Naive B cell (primary cell): ENCODE results near the gene RRP8. TPM values are rescaled to one million over a fixed set of nuclear protein-coding genes. Genes with fewer than 3 reads are reported as not detected.

Source experiments
- ATAC-seq, 2 donors: fragments of 150-1000 bp; cut with Tn5 transposase; 2 replicates each; pipeline ENCODE4 v1.10.0; 2021; ENCODE audit warnings: low read depth in 2 of 2, mild to moderate bottlenecking in 2 of 2, moderate library complexity in 2 of 2
- DNase-seq: peaks from one replicate; pipeline ENCODE4 v3.0.0; 2022
- H3K27ac Mint-ChIP-seq, 6 donors: one replicate each; pipeline ENCODE4 v1.8.0; 2020 to 2022; ENCODE audit warnings: mild to moderate bottlenecking in 6 of 6, mixed read lengths in 6 of 6, moderate library complexity in 5 of 6, inconsistent platforms in 2 of 6
- H3K27me3 Mint-ChIP-seq, 3 donors: one replicate each; pipeline ENCODE4 v1.8.0; 2021 to 2022; ENCODE audit warnings: mixed read lengths in 3 of 3, mild to moderate bottlenecking in 1 of 3
- H3K36me3 Mint-ChIP-seq, 2 donors: one replicate each; pipeline ENCODE4 v1.8.0; 2020 to 2022; ENCODE audit warnings: mixed read lengths in 2 of 2, inconsistent platforms in 1 of 2, mild to moderate bottlenecking in 1 of 2
- H3K4me1 Mint-ChIP-seq, 3 donors: one replicate each; pipeline ENCODE4 v1.8.0; 2020 to 2022; ENCODE audit warnings: mixed read lengths in 3 of 3, inconsistent platforms in 1 of 3, mild to moderate bottlenecking in 1 of 3, moderate library complexity in 1 of 3
- H3K4me3 Mint-ChIP-seq, 8 donors: one replicate each; pipeline ENCODE4 v1.8.0; 2020 to 2022; ENCODE audit warnings: mild to moderate bottlenecking in 8 of 8, mixed read lengths in 8 of 8, moderate library complexity in 8 of 8, inconsistent platforms in 2 of 8
- H3K9me3 Mint-ChIP-seq, 7 donors: one replicate each; pipeline ENCODE4 v1.8.0; 2020 to 2022; ENCODE audit warnings: mixed read lengths in 7 of 7, mild to moderate bottlenecking in 5 of 7, inconsistent platforms in 2 of 7, moderate library complexity in 1 of 7
- polyA plus RNA-seq, 6 donors: library from polyadenylated mRNA; unstranded; fragments of 300-500 nt; fragmentation: Illumina TruSeq; gene quantifications; one replicate each; pipeline ENCODE4 v1.2.3, GENCODE V29; 2021; ENCODE audit warnings: low read depth in 6 of 6

The RRP8 gene
- polyA plus RNA-seq, 6 donors from 2014 or later = 13.7 to 33.8 (median 18.6) TPM

GRCh38 chr11:6559369-6559768 lies 44.0 kb downstream of the RRP8 start:
- peaks cover 12 to 15% of the 10 kb centered on the region in 2 donors for H3K36me3 Mint-ChIP-seq
- H3K27me3 Mint-ChIP-seq = no peaks in the 10 kb centered on the region
- H3K27ac Mint-ChIP-seq = peak overlapping the region in 1 of 6 donors; percentile 77
- H3K4me1 Mint-ChIP-seq = peaks cover 0 to 5% (median 0%) of the 10 kb centered on the region in 3 donors
- H3K9me3 Mint-ChIP-seq = no peaks in the 10 kb centered on the region
- ATAC-seq (no peak), DNase-seq (no peak)
- no peak overlapping the region for H3K4me3 Mint-ChIP-seq

- no peak for ATAC-seq
- Mint-ChIP-seq H3K36me3 (peaks cover 12 to 15% of the 10 kb centered on the region in 2 donors), H3K27me3 (no peaks in the 10 kb centered on the region), H3K4me3 (peak overlapping the region in 1 of 8 donors; percentile 35), H3K9me3 (no peaks in the 10 kb centered on the region), H3K27ac (peak overlapping the region in 1 of 6 donors; percentile 58), H3K4me1 (peaks cover 0 to 5% (median 0%) of the 10 kb centered on the region in 3 donors)
- no peak for DNase-seq
Measured at GRCh38 chr11:6557761-6558674, 45.4 kb downstream of the RRP8 start.

- no peaks in the 10 kb centered on the region for H3K9me3 Mint-ChIP-seq
- no peak overlapping the region for H3K4me3 Mint-ChIP-seq
- peaks cover 0 to 5% (median 0%) of the 10 kb centered on the region in 3 donors for H3K4me1 Mint-ChIP-seq
- H3K27ac Mint-ChIP-seq = no peak overlapping the region
- H3K36me3 Mint-ChIP-seq = peaks cover 6 to 8% of the 10 kb centered on the region in 2 donors
- no peaks in the 10 kb centered on the region for H3K27me3 Mint-ChIP-seq
- DNase-seq (no peak), ATAC-seq (no peak)
Measured at GRCh38 chr11:6557063-6557462, 46.4 kb downstream of the RRP8 start.

- DNase-seq (no peak), ATAC-seq (no peak)
- H3K4me3 Mint-ChIP-seq = no peak overlapping the region
- no peaks in the 10 kb centered on the region for H3K4me1 Mint-ChIP-seq
- H3K27ac Mint-ChIP-seq = no peak overlapping the region
- H3K9me3 Mint-ChIP-seq = no peaks in the 10 kb centered on the region
- H3K36me3 Mint-ChIP-seq = peaks cover 0 to under 1% of the 10 kb centered on the region in 2 donors
- no peaks in the 10 kb centered on the region for H3K27me3 Mint-ChIP-seq
Measured at GRCh38 chr11:6556139-6556949, 47.1 kb downstream of the RRP8 start.

- Mint-ChIP-seq H3K36me3 (no peaks in the 10 kb centered on the region), H3K27ac (no peak overlapping the region), H3K27me3 (no peaks in the 10 kb centered on the region), H3K4me1 (no peaks in the 10 kb centered on the region), H3K4me3 (no peak overlapping the region), H3K9me3 (no peaks in the 10 kb centered on the region)
- ATAC-seq = no peak
- no peak for DNase-seq
Measured at GRCh38 chr11:6554828-6555706, 48.3 kb downstream of the RRP8 start.

- DNase-seq (no peak), ATAC-seq (no peak)
- Mint-ChIP-seq H3K36me3 (no peaks in the 10 kb centered on the region), H3K27ac (no peak overlapping the region), H3K27me3 (no peaks in the 10 kb centered on the region), H3K9me3 (no peaks in the 10 kb centered on the region), H3K4me1 (no peaks in the 10 kb centered on the region), H3K4me3 (no peak overlapping the region)
Measured at GRCh38 chr11:6553634-6554033, 49.8 kb downstream of the RRP8 start.

- Mint-ChIP-seq H3K36me3 (no peaks in the 10 kb centered on the region), H3K4me3 (no peak overlapping the region)
Measured at GRCh38 chr11:6548641-6549040, 54.8 kb downstream of the RRP8 start.

GRCh38 chr11:6548121-6548520 lies 55.3 kb downstream of the RRP8 start:
- H3K9me3 Mint-ChIP-seq = no peaks in the 10 kb centered on the region
- H3K4me3 Mint-ChIP-seq = no peak overlapping the region
- H3K4me1 Mint-ChIP-seq = no peaks in the 10 kb centered on the region
- H3K27me3 Mint-ChIP-seq = no peaks in the 10 kb centered on the region
- peak overlapping the region in 1 of 6 donors; percentile 22 for H3K27ac Mint-ChIP-seq
- no peak for ATAC-seq
- H3K36me3 Mint-ChIP-seq = no peaks in the 10 kb centered on the region
- no peak for DNase-seq

More at GRCh38 chr11:6548641-6549040, 54.8 kb downstream of the RRP8 start:
- H3K27ac Mint-ChIP-seq = no peak overlapping the region
- no peaks in the 10 kb centered on the region for H3K27me3 Mint-ChIP-seq
- no peak for ATAC-seq
- H3K4me1 Mint-ChIP-seq = no peaks in the 10 kb centered on the region
- no peaks in the 10 kb centered on the region for H3K9me3 Mint-ChIP-seq
- DNase-seq = no peak

- no peaks in the 10 kb centered on the region for H3K4me1 Mint-ChIP-seq
- H3K9me3 Mint-ChIP-seq = no peaks in the 10 kb centered on the region
- H3K36me3 Mint-ChIP-seq = no peaks in the 10 kb centered on the region
- no peak for DNase-seq
- no peaks in the 10 kb centered on the region for H3K27me3 Mint-ChIP-seq
- H3K27ac Mint-ChIP-seq = no peak overlapping the region
- no peak for ATAC-seq
- no peak overlapping the region for H3K4me3 Mint-ChIP-seq
Measured at GRCh38 chr11:6547177-6547576, 56.2 kb downstream of the RRP8 start.

- H3K4me1 Mint-ChIP-seq = no peaks in the 10 kb centered on the region
- no peaks in the 10 kb centered on the region for H3K36me3 Mint-ChIP-seq
- peak overlapping the region in 1 of 6 donors; percentile 4 for H3K27ac Mint-ChIP-seq
- H3K9me3 Mint-ChIP-seq = no peaks in the 10 kb centered on the region
- H3K4me3 Mint-ChIP-seq = no peak overlapping the region
- no peak for DNase-seq
- ATAC-seq = no peak
- no peaks in the 10 kb centered on the region for H3K27me3 Mint-ChIP-seq
Measured at GRCh38 chr11:6546735-6547134, 56.7 kb downstream of the RRP8 start.

GRCh38 chr11:6545917-6546605 lies 57.4 kb downstream of the RRP8 start:
- DNase-seq (no peak), ATAC-seq (no peak)
- Mint-ChIP-seq H3K4me1 (no peaks in the 10 kb centered on the region), H3K36me3 (no peaks in the 10 kb centered on the region), H3K27me3 (no peaks in the 10 kb centered on the region), H3K9me3 (no peaks in the 10 kb centered on the region), H3K4me3 (no peak overlapping the region), H3K27ac (no peak overlapping the region)
